PFSK-1 (cell line): Measurements from ENCODE around the gene CACNA1C. TPM values are rescaled to one million over a fixed set of nuclear protein-coding genes. Genes with fewer than 3 reads are reported as not detected.

Experiments used
- FOXP2 ChIP-seq: optimal IDR thresholded peaks from 2 replicates; pipeline ENCODE3; 2011; ENCODE audit warnings: borderline replicate concordance, control low read depth, inconsistent platforms; ENCODE audit not compliant: insufficient read depth; ENCODE audit errors: extremely low read length, extremely low read depth
- POLR2AphosphoS5 ChIP-seq: IDR thresholded peaks from 2 replicates; pipeline ENCODE4 v1.6.1; 2012; ENCODE audit warnings: low read depth, mild to moderate bottlenecking, control low read depth, low read length, moderate library complexity
- REST ChIP-seq, 2 experiments: IDR thresholded peaks; 2 replicates each; pipeline versions ENCODE4 v1.6.1 to v1.8.0; 2011 to 2012; ENCODE audit warnings: low read depth in 2 of 2, low read length in 2 of 2, control low read depth in 1 of 2, inconsistent platforms in 1 of 2, mild to moderate bottlenecking in 1 of 2, moderate library complexity in 1 of 2; ENCODE audit not compliant: insufficient read depth in 1 of 2
- SIN3A ChIP-seq: IDR thresholded peaks from 2 replicates; pipeline ENCODE4 v1.6.1; 2012; ENCODE audit warnings: mild to moderate bottlenecking, low read length, moderate library complexity, borderline replicate concordance; ENCODE audit not compliant: insufficient read depth
- TAF1 ChIP-seq: IDR thresholded peaks from 2 replicates; pipeline ENCODE4 v1.6.1; 2012; ENCODE audit warnings: low read length, control low read depth, borderline replicate concordance; ENCODE audit not compliant: insufficient read depth
- polyA plus RNA-seq: library from polyadenylated mRNA; unstranded; fragments of >200 nt; gene quantifications from one replicate; pipeline ENCODE4 v1.2.1, GENCODE V29; 2012; ENCODE audit warnings: low read depth, missing spikeins; ENCODE audit not compliant: insufficient read length

Gene CACNA1C
- polyA plus RNA-seq, result 1.3 TPM

DNA sequence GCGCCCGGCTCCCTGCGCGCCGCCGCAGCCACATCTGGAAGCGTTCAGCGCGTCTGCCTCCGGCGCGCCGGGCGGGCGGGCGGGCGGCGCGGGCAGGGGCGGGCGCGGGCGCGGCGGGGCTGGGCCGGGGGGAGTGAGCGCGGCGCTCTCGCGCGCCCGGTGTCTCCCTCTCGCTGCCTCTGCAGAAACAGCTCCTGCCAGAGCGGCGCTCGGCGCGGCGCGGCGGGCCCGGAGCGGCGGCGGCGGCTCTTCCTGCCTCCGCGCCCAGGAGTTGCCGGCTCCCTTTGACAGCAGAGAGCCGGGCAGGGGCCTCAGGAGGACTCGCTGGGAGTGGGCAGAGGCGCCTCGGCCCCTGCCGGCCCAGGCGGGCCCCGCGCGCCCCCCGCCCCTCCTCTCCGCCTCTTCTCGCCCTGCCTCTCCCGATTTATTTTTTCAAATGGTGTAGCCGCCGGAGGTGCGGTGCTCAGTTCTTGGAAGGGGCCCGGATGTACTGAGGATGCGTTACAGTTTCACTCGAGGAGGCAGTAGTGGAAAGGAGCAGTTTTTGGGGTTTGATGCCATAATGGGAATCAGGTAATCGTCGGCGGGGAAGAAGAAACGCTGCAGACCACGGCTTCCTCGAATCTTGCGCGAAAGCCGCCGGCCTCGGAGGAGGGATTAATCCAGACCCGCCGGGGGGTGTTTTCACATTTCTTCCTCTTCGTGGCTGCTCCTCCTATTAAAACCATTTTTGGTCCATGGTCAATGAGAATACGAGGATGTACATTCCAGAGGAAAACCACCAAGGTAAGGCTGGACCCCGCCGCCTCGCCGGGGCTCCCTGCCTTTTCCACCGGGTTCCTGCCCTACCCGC, at the start of gene CACNA1C:
Gene CACNA1C (plus strand): TSS at position 162 of the 853 bp plus-strand sequence. CDS start 576 bp downstream, at position 738.
- TF ChIP-seq POLR2AphosphoS5 (no peak), TAF1 (no peak), SIN3A (no peak), REST (IDR thresholded peaks at IDR 0.05; ENCODE audit: insufficient read depth in 1 of 2, low read depth in 2 of 2, low read length in 2 of 2) (no peak), FOXP2 (no peak)

- no peak for TF ChIP-seq TAF1
- TF ChIP-seq REST (IDR thresholded peaks at IDR 0.05; ENCODE audit: insufficient read depth in 1 of 2, low read depth in 2 of 2, low read length in 2 of 2), result no peak
- TF ChIP-seq POLR2AphosphoS5, result no peak
- TF ChIP-seq FOXP2, result no peak
- TF ChIP-seq SIN3A, result no peak
Observed at GRCh38 chr12:2003676-2004112, 49.1 kb upstream of the CACNA1C start.

DNA sequence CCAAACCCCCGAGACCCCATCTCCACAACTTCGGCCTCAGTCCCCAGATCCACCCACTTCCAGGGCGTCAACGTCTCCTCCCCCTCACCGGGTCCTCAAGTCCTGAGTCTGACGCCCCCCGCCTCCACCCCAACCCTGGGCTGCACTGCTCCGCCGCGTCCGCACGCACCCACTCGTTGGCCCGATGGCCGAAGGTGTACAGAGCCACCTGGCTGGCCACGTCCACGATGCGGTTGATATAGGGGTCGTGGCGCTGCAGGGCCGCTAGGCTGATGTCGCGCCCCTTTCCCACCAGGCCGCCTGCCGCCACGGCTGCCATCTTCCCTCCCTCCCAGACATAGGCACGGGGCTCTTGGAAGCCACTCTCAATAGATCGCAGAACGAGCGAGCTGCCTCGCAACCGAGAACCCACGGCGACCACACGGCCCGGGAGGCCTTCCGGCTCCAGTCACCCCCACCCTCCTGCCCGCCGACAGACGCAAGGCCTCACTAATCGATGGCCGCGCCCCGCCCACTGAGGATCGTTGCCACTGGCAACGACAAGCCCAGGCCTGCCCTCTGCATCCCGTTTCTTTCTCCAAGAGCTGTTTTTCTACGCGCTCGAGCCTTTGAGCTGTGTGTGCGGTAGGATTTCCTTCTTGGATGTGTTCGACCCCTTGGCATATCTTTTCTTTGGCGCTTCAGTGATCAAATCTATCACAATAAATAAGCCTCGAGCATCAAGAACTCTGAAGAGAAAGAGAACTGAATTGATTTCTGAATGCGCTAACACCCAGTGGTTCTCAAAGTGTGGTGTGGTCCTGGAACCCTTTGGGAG, 48.5 kb upstream of the CACNA1C start, which contains the start of gene DCP1B:
Gene DCP1B (minus strand): TSS at position 345 of the 817 bp plus-strand sequence. CDS start 26 bp downstream, at position 319.
- TF ChIP-seq FOXP2, result peak; percentile 96
- peak; percentile 65; the same call in 1 of the 2 replicates for TF ChIP-seq TAF1
- peak; percentile 64 for TF ChIP-seq POLR2AphosphoS5
- peak in 1 of 2 experiments; percentile 30; a peak in 1 of 4 replicates for TF ChIP-seq REST (IDR thresholded peaks at IDR 0.05; ENCODE audit: insufficient read depth in 1 of 2, low read depth in 2 of 2, low read length in 2 of 2)
- peak; percentile 14; the same call in 1 of the 2 replicates for TF ChIP-seq SIN3A

DNA sequence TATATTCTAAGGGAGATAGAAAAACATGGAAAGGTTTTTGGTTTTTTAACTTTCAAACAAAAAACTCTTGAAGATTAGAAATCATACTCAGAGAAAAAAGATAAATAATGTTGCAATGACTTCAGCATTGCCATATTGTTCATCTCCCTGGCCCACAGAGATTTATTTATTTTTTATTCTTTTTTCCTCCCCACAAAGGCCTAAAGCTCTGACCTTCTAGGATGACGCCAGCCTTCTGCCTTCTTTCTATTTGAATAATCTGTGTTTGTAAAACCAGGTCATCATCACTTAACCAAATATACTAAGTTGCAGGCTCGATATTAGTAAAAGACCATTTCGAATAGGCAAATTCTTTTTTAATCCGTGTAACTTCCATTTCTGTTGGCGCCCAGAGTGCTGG, 44.1 kb upstream of the CACNA1C start:
- TF ChIP-seq POLR2AphosphoS5, result no peak
- TF ChIP-seq REST (IDR thresholded peaks at IDR 0.05; ENCODE audit: insufficient read depth in 1 of 2, low read depth in 2 of 2, low read length in 2 of 2), result no peak
- no peak for TF ChIP-seq FOXP2
- no peak for TF ChIP-seq TAF1
- no peak for TF ChIP-seq SIN3A
